A549 (cell line): ENCODE measurements around the gene IQCN.

ENCODE experiments used
- CBX2 ChIP-seq: fragments of 200-600 bp; sonication (generic); IDR thresholded peaks from 2 replicates; pipeline ENCODE4 v1.6.1; 2016; ENCODE audit warnings: low read depth, mild to moderate bottlenecking, borderline replicate concordance
- CTCF ChIP-seq: fragments of >200 bp; sonication (Bioruptor Twin); formaldehyde crosslinking; IDR thresholded peaks from 3 replicates; pipeline ENCODE4 v1.5.1; 2016
- JUN ChIP-seq, 2 experiments: fragments of >200 bp; sonication (Bioruptor Twin); formaldehyde crosslinking; IDR thresholded peaks; 2 replicates in 1 of 2; 3 replicates in 1 of 2; pipeline ENCODE4 v1.6.1; 2016 to 2017
- POLR2A ChIP-seq: IDR thresholded peaks from 2 replicates; pipeline ENCODE4 v1.6.1; 2012; ENCODE audit warnings: mild to moderate bottlenecking, low read length
- RFX5 ChIP-seq: fragments of 450-650 bp; IDR thresholded peaks from 2 replicates; pipeline ENCODE4 v1.7.1; 2014; ENCODE audit warnings: antibody characterized with exemption, mild to moderate bottlenecking, moderate library complexity

DNA sequence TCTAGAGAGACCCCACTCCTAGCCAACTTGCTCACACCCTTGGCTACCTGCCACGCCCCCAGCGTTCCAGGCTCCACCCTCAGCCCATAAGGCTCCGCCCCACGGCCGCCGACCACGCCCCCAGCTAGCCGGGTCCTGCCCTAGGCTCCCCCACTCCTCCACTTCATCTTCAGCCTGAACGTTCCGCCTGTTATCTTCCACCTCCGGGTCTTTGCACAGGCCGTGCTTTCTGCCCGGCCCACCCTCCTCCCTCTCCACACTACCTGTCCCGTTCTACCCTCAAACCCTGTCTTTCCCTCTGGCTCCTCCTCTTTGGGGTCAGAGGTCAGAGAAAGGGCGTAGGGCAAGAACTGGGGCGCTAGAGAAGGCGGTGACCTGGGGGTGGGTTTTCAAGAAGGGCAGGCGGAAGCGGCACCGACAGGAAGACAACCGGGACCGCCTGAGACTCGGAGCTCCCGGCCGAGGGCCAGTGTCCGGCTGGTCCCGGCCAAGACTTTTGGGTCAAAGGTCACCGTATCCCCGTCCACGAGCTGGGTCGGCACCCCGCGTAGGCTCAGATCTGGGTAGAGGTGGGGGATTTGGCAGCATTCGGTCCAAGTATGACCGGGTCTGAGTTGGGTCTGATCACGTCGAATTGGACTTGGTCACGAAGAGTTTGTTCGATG, 50.3 kb downstream of the IQCN start:
- TF ChIP-seq CTCF, result no peak
- no peak for TF ChIP-seq CBX2
- TF ChIP-seq JUN (IDR thresholded peaks at IDR 0.05), result no peak
- TF ChIP-seq POLR2A, result no peak
- TF ChIP-seq RFX5, result no peak
